HepG2 (cell line): ENCODE measurements around the gene DYSF. TPM values are rescaled to one million over a fixed set of nuclear protein-coding genes. Genes with fewer than 3 reads are reported as not detected.

Source experiments
- AHR ChIP-seq: IDR thresholded peaks from 2 replicates; pipeline ENCODE4 v1.6.1; 2018; ENCODE audit warnings: missing genetic modification reagents, missing compliant biosample characterization
- AKAP8 ChIP-seq: sonication (generic); formaldehyde crosslinking; IDR thresholded peaks from 2 replicates; pipeline ENCODE4 v1.5.1; 2020; ENCODE audit warnings: mild to moderate bottlenecking, missing genetic modification reagents
- BRD4 ChIP-seq: sonication (generic); formaldehyde crosslinking; IDR thresholded peaks from 2 replicates; pipeline ENCODE4 v1.4.0; 2020; ENCODE audit warnings: missing genetic modification reagents
- MEIS2 ChIP-seq: sonication (generic); formaldehyde crosslinking; IDR thresholded peaks from 2 replicates; pipeline ENCODE4 v1.9.0; 2021; ENCODE audit warnings: mild to moderate bottlenecking, missing genetic modification reagents
- RCOR2 ChIP-seq: IDR thresholded peaks from 2 replicates; pipeline ENCODE4 v1.6.1; 2016; ENCODE audit warnings: missing biosample characterization, missing genetic modification reagents
- RNF2 ChIP-seq: fragments of 450-650 bp; conservative IDR thresholded peaks from 2 replicates; pipeline ENCODE4 v1.6.1; 2016; ENCODE audit warnings: low read depth
- U2AF2 ChIP-seq: fragments of 200-400 bp; formaldehyde crosslinking; IDR thresholded peaks from 2 replicates; pipeline ENCODE4 v1.6.1; 2017; ENCODE audit warnings: low read depth, mild to moderate bottlenecking, low read length
- ZFP36L1 ChIP-seq: sonication (generic); formaldehyde crosslinking; IDR thresholded peaks from 2 replicates; pipeline ENCODE4 v1.8.0; 2022; ENCODE audit warnings: mild to moderate bottlenecking, missing genetic modification reagents, moderate library complexity
- ZFP62 ChIP-seq: sonication (generic); formaldehyde crosslinking; IDR thresholded peaks from 2 replicates; pipeline ENCODE4 v1.4.0; 2020; ENCODE audit warnings: missing genetic modification reagents
- ZFP82 ChIP-seq: sonication (generic); formaldehyde crosslinking; IDR thresholded peaks from 2 replicates; pipeline ENCODE4 v1.5.1; 2020; ENCODE audit warnings: mild to moderate bottlenecking, missing genetic modification reagents, borderline replicate concordance
- ZNF274 ChIP-seq: sonication (generic); formaldehyde crosslinking; IDR thresholded peaks from 2 replicates; pipeline ENCODE4 v1.5.1; 2020; ENCODE audit warnings: mild to moderate bottlenecking, missing genetic modification reagents
- ZNF33B ChIP-seq: sonication (generic); formaldehyde crosslinking; IDR thresholded peaks from 2 replicates; pipeline ENCODE4 v1.5.1; 2020; ENCODE audit warnings: mild to moderate bottlenecking, missing genetic modification reagents
- ZNF552 ChIP-seq: sonication (generic); formaldehyde crosslinking; IDR thresholded peaks from 2 replicates; pipeline ENCODE4 v1.9.0; 2022; ENCODE audit warnings: missing genetic modification reagents, mild to moderate bottlenecking, borderline replicate concordance
- polyA plus RNA-seq, 8 experiments: library from polyadenylated mRNA; depleted of rRNA in 3 of 8; stranded (reverse) in 7 of 8; unstranded in 1 of 8; fragments of >200 nt; fragmentation: Illumina TruSeq in 4 of 8; extraction: Trizol in 4 of 8; gene quantifications; 2 replicates each; pipeline versions ENCODE4 v1.2.1 to v1.2.3, GENCODE V29; 2011 to 2016; ENCODE audit warnings: low read depth in 4 of 8, missing spikeins in 1 of 8, mixed read lengths in 1 of 8; ENCODE audit not compliant: insufficient read depth in 1 of 8
- total RNA-seq, 5 experiments: library from RNA; depleted of rRNA; stranded (reverse); fragments of >200 nt; fragmentation: Illumina TruSeq; extraction: Trizol; gene quantifications; 2 replicates each; pipeline ENCODE4 v1.2.3, GENCODE V29; 2016; ENCODE audit warnings: low read depth in 1 of 5
- TF ChIP-seq, protein P1 (sequence below): sonication (generic); formaldehyde crosslinking; IDR thresholded peaks from 2 replicates; pipeline ENCODE4 v1.4.0; 2020; ENCODE audit warnings: missing genetic modification reagents
- TF ChIP-seq, protein P2 (sequence below): sonication (generic); formaldehyde crosslinking; IDR thresholded peaks from 2 replicates; pipeline ENCODE4 v1.8.0; 2022; ENCODE audit warnings: missing genetic modification reagents, mild to moderate bottlenecking, borderline replicate concordance
- TF ChIP-seq, protein P3 (sequence below): sonication (generic); formaldehyde crosslinking; IDR thresholded peaks from 2 replicates; pipeline ENCODE4 v1.8.0; 2022; ENCODE audit warnings: missing genetic modification reagents, mild to moderate bottlenecking, inconsistent platforms, borderline replicate concordance
- TF ChIP-seq, protein P4 (sequence below): IDR thresholded peaks from 2 replicates; pipeline ENCODE4 v1.6.1; 2016; ENCODE audit warnings: missing compliant biosample characterization, missing genetic modification reagents, borderline replicate concordance
- TF ChIP-seq, protein P5 (sequence below): sonication (generic); formaldehyde crosslinking; IDR thresholded peaks from 2 replicates; pipeline ENCODE4 v1.4.0; 2020; ENCODE audit warnings: missing genetic modification reagents
- TF ChIP-seq, protein P6 (sequence below): sonication (generic); formaldehyde crosslinking; IDR thresholded peaks from 2 replicates; pipeline ENCODE4 v1.4.0; 2020; ENCODE audit warnings: missing genetic modification reagents, mild to moderate bottlenecking, borderline replicate concordance
- TF ChIP-seq, protein P7 (sequence below): sonication (generic); formaldehyde crosslinking; IDR thresholded peaks from 2 replicates; pipeline ENCODE4 v1.4.0; 2020; ENCODE audit warnings: missing genetic modification reagents, borderline replicate concordance

DYSF gene
- total and polyA plus RNA-seq, 2 of the 13 experiments (the other 11 are each of a cell fraction or from before 2014, with no cell fraction given) = 0.15 to 2.4 TPM

DNA sequence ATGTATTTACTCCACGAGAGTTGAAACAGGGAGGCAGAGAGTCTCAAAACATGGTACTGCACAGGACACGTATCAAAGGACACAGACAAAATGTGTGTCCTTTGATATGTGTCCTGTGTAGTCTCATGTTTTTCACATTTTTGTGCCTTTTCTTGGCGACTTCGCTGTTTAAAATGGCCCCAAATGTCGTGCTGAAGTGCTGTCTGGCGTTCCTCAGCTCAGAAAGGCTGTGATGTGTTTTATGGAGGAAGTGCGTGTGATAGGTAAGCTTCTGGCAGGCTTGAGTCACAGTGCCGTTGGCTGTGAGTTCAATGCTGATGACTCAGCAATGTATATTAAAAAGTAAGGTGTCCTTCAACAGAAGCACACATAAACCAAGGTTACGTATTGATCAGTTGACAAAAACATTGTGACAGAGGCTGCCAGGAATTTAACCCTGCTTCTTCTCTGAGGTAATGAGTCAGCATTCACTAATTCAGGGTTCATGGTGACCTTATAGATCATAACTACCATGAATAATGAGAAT lies 78.2 kb downstream of the DYSF start (continued):
- TF ChIP-seq, protein P1, sequence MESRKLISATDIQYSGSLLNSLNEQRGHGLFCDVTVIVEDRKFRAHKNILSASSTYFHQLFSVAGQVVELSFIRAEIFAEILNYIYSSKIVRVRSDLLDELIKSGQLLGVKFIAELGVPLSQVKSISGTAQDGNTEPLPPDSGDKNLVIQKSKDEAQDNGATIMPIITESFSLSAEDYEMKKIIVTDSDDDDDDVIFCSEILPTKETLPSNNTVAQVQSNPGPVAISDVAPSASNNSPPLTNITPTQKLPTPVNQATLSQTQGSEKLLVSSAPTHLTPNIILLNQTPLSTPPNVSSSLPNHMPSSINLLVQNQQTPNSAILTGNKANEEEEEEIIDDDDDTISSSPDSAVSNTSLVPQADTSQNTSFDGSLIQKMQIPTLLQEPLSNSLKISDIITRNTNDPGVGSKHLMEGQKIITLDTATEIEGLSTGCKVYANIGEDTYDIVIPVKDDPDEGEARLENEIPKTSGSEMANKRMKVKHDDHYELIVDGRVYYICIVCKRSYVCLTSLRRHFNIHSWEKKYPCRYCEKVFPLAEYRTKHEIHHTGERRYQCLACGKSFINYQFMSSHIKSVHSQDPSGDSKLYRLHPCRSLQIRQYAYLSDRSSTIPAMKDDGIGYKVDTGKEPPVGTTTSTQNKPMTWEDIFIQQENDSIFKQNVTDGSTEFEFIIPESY (CRISPR knock-in tag) = 0 out of 2 replicates have a peak, but pooled peaks have one; percentile 37
- TF ChIP-seq RNF2 (peak; percentile 90), ZFP62 (no peak), ZNF33B (CRISPR knock-in tag) (no peak), AKAP8 (0 out of 2 replicates have a peak, but pooled peaks have one; percentile 33), ZNF552 (CRISPR knock-in tag) (no peak), ZNF274 (CRISPR knock-in tag) (no peak), ZFP82 (CRISPR knock-in tag) (no peak), ZFP36L1 (CRISPR knock-in tag) (no peak), AHR (CRISPR knock-in tag) (peak; percentile 52; the same call in 1 of the 2 replicates), BRD4 (CRISPR knock-in tag) (no peak), RCOR2 (CRISPR knock-in tag) (no peak), U2AF2 (no peak), MEIS2 (CRISPR knock-in tag) (no peak)
- TF ChIP-seq, protein P2, sequence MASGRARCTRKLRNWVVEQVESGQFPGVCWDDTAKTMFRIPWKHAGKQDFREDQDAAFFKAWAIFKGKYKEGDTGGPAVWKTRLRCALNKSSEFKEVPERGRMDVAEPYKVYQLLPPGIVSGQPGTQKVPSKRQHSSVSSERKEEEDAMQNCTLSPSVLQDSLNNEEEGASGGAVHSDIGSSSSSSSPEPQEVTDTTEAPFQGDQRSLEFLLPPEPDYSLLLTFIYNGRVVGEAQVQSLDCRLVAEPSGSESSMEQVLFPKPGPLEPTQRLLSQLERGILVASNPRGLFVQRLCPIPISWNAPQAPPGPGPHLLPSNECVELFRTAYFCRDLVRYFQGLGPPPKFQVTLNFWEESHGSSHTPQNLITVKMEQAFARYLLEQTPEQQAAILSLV = peak; percentile 67; the same call in 1 of the 2 replicates
- TF ChIP-seq, protein P3, sequence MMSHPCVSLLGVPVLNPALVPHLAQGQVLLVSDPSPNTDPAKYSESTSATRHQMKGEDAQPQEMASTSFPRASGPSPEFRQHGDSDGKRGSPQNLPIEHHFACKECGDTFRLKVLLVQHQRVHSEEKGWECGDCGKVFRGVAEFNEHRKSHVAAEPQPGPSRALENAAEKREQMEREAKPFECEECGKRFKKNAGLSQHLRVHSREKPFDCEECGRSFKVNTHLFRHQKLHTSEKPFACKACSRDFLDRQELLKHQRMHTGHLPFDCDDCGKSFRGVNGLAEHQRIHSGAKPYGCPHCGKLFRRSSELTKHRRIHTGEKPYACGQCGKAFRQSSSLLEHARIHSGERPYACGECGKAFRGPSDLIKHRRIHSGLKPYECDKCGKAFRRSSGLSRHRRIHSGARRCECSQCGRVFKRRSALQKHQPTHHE = no peak
- TF ChIP-seq, protein P4, sequence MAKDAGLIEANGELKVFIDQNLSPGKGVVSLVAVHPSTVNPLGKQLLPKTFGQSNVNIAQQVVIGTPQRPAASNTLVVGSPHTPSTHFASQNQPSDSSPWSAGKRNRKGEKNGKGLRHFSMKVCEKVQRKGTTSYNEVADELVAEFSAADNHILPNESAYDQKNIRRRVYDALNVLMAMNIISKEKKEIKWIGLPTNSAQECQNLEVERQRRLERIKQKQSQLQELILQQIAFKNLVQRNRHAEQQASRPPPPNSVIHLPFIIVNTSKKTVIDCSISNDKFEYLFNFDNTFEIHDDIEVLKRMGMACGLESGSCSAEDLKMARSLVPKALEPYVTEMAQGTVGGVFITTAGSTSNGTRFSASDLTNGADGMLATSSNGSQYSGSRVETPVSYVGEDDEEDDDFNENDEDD (CRISPR knock-in tag) = no peak; the same call in 1 of the 2 replicates
- TF ChIP-seq, protein P5, sequence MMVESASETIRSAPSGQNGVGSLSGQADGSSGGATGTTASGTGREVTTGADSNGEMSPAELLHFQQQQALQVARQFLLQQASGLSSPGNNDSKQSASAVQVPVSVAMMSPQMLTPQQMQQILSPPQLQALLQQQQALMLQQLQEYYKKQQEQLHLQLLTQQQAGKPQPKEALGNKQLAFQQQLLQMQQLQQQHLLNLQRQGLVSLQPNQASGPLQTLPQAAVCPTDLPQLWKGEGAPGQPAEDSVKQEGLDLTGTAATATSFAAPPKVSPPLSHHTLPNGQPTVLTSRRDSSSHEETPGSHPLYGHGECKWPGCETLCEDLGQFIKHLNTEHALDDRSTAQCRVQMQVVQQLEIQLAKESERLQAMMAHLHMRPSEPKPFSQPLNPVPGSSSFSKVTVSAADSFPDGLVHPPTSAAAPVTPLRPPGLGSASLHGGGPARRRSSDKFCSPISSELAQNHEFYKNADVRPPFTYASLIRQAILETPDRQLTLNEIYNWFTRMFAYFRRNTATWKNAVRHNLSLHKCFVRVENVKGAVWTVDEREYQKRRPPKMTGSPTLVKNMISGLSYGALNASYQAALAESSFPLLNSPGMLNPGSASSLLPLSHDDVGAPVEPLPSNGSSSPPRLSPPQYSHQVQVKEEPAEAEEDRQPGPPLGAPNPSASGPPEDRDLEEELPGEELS (CRISPR knock-in tag) = peak; percentile 74
- TF ChIP-seq, protein P6, sequence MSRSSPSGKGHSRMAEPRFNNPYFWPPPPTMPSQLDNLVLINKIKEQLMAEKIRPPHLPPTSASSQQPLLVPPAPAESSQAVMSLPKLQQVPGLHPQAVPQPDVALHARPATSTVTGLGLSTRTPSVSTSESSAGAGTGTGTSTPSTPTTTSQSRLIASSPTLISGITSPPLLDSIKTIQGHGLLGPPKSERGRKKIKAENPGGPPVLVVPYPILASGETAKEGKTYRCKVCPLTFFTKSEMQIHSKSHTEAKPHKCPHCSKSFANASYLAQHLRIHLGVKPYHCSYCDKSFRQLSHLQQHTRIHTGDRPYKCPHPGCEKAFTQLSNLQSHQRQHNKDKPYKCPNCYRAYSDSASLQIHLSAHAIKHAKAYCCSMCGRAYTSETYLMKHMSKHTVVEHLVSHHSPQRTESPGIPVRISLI (CRISPR knock-in tag) = no peak
- TF ChIP-seq, protein P7, sequence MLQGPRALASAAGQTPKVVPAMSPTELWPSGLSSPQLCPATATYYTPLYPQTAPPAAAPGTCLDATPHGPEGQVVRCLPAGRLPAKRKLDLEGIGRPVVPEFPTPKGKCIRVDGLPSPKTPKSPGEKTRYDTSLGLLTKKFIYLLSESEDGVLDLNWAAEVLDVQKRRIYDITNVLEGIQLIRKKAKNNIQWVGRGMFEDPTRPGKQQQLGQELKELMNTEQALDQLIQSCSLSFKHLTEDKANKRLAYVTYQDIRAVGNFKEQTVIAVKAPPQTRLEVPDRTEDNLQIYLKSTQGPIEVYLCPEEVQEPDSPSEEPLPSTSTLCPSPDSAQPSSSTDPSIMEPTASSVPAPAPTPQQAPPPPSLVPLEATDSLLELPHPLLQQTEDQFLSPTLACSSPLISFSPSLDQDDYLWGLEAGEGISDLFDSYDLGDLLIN (CRISPR knock-in tag) = no peak
